ENCODE results near the gene ROR2.
"Not testable (repeated sequence)": the region's sequence is repeated elsewhere in the genome, so short reads cannot be mapped to it uniquely, and the experiment has no call there.

The ROR2 gene

GRCh38 chr9:91517801-91518200 is 432.2 kb downstream of the ROR2 start:
- DNase-seq (ENCODE audit: low read depth in 2 of 2), result no peak

- not testable (repeated sequence) for DNase-seq (ENCODE audit: low read depth in 2 of 2)
Observed at GRCh38 chr9:91517332-91517731, 432.7 kb downstream of the ROR2 start.

- DNase-seq (ENCODE audit: low read depth in 2 of 2), result no peak
Observed at GRCh38 chr9:91516777-91517176, 433.3 kb downstream of the ROR2 start.

GRCh38 chr9:91516081-91516480 is 433.9 kb downstream of the ROR2 start:
- no peak for DNase-seq (ENCODE audit: low read depth in 2 of 2)

GRCh38 chr9:91515074-91515687 is 434.8 kb downstream of the ROR2 start:
- no peak for DNase-seq (ENCODE audit: low read depth in 2 of 2)

Measured in fibroblast of skin of left biceps (primary cell).